ENCODE data around the gene EPHB2.

EPHB2 gene

GRCh38 chr1:22852144-22852655 is 141.6 kb downstream of the EPHB2 start:
- no peak overlapping the region for H3K4me3 ChIP-seq (ENCODE audit: low read depth, low read length)
- TF ChIP-seq POLR2A (IDR thresholded peaks at IDR 0.05; ENCODE audit: extremely low read depth, insufficient read length) (no peak), MYC (IDR thresholded peaks at IDR 0.05; ENCODE audit: low read depth, low read length) (no peak), MAX (IDR thresholded peaks at IDR 0.05; ENCODE audit: low read depth, low read length) (no peak), CTCF (IDR thresholded peaks at IDR 0.05; ENCODE audit: low read depth, low read length) (no peak)

DNA sequence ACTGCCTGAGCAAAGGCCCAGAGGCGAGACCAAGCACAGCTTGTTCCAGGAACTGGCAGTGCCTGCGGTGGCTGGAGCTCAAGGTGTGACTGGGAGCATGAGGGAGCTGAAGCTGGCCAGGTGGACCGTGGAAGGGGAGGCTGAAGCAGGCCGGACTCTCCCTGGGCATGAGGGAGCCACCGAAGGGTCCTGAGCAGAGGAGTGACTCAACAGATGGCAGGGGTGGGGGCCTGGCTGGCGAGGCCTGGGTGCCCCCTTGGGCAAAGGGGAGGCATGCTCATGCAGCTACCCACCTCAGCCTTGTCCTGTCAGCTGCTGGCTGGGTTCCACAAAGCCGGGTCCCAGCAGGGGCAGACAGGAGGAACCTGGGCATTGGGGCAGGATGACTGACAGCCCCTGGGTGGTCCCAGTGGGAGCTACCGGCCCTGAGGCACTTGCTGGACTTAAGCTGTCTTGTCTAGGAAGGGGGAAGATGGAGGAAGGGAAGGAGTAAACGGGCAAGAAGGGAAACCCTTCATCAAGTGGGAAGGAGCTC is 143.1 kb downstream of the EPHB2 start:
- TF ChIP-seq MAX (IDR thresholded peaks at IDR 0.05; ENCODE audit: low read depth, low read length) (no peak), MYC (IDR thresholded peaks at IDR 0.05; ENCODE audit: low read depth, low read length) (no peak)
- no peak for DNase-seq (ENCODE audit: low read depth)
- no peak overlapping the region for H3K4me3 ChIP-seq (ENCODE audit: low read depth, low read length)

More at GRCh38 chr1:22852144-22852655, 141.6 kb downstream of the EPHB2 start:
- no peak for DNase-seq (ENCODE audit: low read depth)

DNA sequence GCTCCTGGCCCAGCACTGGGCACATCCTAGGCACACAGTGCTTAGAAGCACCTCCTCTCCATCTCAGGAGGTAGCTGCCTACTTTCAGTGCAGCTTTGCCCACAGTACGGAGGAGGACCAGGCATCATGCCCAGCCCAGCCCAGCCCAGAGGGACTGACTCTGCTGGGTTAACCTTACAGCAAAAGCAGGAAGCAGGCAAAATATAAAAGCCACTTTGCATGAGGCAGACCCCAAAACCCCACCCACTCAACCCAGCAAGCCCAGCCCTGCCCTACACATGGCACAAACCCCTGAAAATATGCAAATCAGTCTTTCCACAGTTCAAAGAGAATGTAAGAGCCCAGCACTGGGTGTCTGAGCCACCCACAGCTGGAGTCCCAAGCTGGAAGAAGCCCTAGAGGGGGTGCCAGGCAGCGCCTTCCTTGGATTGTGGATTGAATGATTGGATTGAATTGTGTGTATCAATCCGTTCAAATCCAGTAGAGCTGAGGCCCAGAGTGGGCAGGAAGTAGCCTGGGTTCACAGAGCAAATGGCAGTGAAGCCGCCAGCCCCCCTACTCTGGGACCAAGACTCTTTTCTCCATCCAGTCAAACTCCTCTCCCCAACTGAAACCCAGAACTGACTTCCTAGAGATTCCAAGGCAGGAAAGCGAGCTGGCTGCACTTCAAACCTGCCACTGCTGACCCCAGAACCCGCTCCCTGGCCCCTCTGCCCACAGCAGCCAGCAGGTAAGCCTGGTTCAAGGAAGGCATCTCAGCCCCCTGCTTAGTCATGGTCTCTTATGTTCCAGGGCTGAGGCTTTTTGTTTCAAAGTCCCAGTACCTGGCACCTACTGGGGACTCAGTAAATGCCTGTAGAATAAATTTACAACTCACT is 144.3 kb downstream of the EPHB2 start:
- TF ChIP-seq CTCF (IDR thresholded peaks at IDR 0.05; ENCODE audit: low read depth, low read length): no peak
- no peak for TF ChIP-seq MAX (IDR thresholded peaks at IDR 0.05; ENCODE audit: low read depth, low read length)
- no peak for TF ChIP-seq POLR2A (IDR thresholded peaks at IDR 0.05; ENCODE audit: extremely low read depth, insufficient read length)
- no peak for TF ChIP-seq MYC (IDR thresholded peaks at IDR 0.05; ENCODE audit: low read depth, low read length)

GRCh38 chr1:22855668-22856606 is 145.3 kb downstream of the EPHB2 start:
- TF ChIP-seq MYC (IDR thresholded peaks at IDR 0.05; ENCODE audit: low read depth, low read length) (no peak), MAX (IDR thresholded peaks at IDR 0.05; ENCODE audit: low read depth, low read length) (no peak), CTCF (IDR thresholded peaks at IDR 0.05; ENCODE audit: low read depth, low read length) (no peak), POLR2A (IDR thresholded peaks at IDR 0.05; ENCODE audit: extremely low read depth, insufficient read length) (no peak)
- no peak for DNase-seq (ENCODE audit: low read depth)
- H3K4me3 ChIP-seq (ENCODE audit: low read depth, low read length): no peak overlapping the region

More for the DNA sequence above, 144.3 kb downstream of the EPHB2 start:
- no peak for DNase-seq (ENCODE audit: low read depth)
- H3K4me3 ChIP-seq (ENCODE audit: low read depth, low read length): no peak overlapping the region

GRCh38 chr1:22857661-22858060 is 147.0 kb downstream of the EPHB2 start:
- DNase-seq (ENCODE audit: low read depth): no peak
- no peak overlapping the region for H3K4me3 ChIP-seq (ENCODE audit: low read depth, low read length)
- no peak for TF ChIP-seq POLR2A (IDR thresholded peaks at IDR 0.05; ENCODE audit: extremely low read depth, insufficient read length)
- no peak for TF ChIP-seq MAX (IDR thresholded peaks at IDR 0.05; ENCODE audit: low read depth, low read length)
- no peak for TF ChIP-seq MYC (IDR thresholded peaks at IDR 0.05; ENCODE audit: low read depth, low read length)
- no peak for TF ChIP-seq CTCF (IDR thresholded peaks at IDR 0.05; ENCODE audit: low read depth, low read length)
